ENCODE data around the gene CNTN4.

Gene CNTN4

GRCh38 chr3:2823437-2824211 lies 725.0 kb downstream of the CNTN4 start:
- DNase-seq, result no peak

- DNase-seq, result no peak
These were observed 727.4 kb downstream of the CNTN4 start for GRCh38 chr3:2826036-2826435.

- DNase-seq, result no peak
These were observed 727.8 kb downstream of the CNTN4 start for GRCh38 chr3:2826453-2826852.

- DNase-seq, result no peak
These were observed 738.6 kb downstream of the CNTN4 start for GRCh38 chr3:2837239-2837638.

GRCh38 chr3:2837910-2838309 lies 739.2 kb downstream of the CNTN4 start:
- DNase-seq, result no peak

- DNase-seq, result no peak
These were observed 740.0 kb downstream of the CNTN4 start for GRCh38 chr3:2838546-2839157.

- no peak for DNase-seq
These were observed 741.2 kb downstream of the CNTN4 start for GRCh38 chr3:2839876-2840275.

GRCh38 chr3:2847062-2847841 lies 748.6 kb downstream of the CNTN4 start:
- no peak for DNase-seq

GRCh38 chr3:2849092-2849491 lies 750.4 kb downstream of the CNTN4 start:
- DNase-seq, result no peak

GRCh38 chr3:2850701-2851100 lies 752.0 kb downstream of the CNTN4 start:
- no peak for DNase-seq

- DNase-seq, result no peak
These were observed 752.7 kb downstream of the CNTN4 start for GRCh38 chr3:2851361-2851760.

GRCh38 chr3:2851835-2852234 lies 753.2 kb downstream of the CNTN4 start:
- no peak for DNase-seq

GRCh38 chr3:2853651-2854050 lies 755.0 kb downstream of the CNTN4 start:
- DNase-seq, result no peak

GRCh38 chr3:2856138-2857133 lies 757.8 kb downstream of the CNTN4 start:
- DNase-seq, result no peak

- DNase-seq, result no peak
These were observed 762.0 kb downstream of the CNTN4 start for GRCh38 chr3:2860626-2861025.

GRCh38 chr3:2861120-2861519 lies 762.5 kb downstream of the CNTN4 start:
- DNase-seq, result no peak

- DNase-seq, result no peak
These were observed 763.3 kb downstream of the CNTN4 start for GRCh38 chr3:2861920-2862319.

- no peak for DNase-seq
These were observed 763.7 kb downstream of the CNTN4 start for GRCh38 chr3:2862366-2862765.

- no peak for DNase-seq
These were observed 764.5 kb downstream of the CNTN4 start for GRCh38 chr3:2863127-2863526.

GRCh38 chr3:2869905-2870304 lies 771.2 kb downstream of the CNTN4 start:
- DNase-seq, result no peak

- DNase-seq, result no peak
These were observed 772.2 kb downstream of the CNTN4 start for GRCh38 chr3:2870724-2871333.

- no peak for DNase-seq
These were observed 774.2 kb downstream of the CNTN4 start for GRCh38 chr3:2872884-2873283.
